Measurements from ENCODE around the gene LOXHD1.
A peak's percentile ranks its signal among the peaks of the same experiment; 100 is the strongest.

LOXHD1 gene

DNA sequence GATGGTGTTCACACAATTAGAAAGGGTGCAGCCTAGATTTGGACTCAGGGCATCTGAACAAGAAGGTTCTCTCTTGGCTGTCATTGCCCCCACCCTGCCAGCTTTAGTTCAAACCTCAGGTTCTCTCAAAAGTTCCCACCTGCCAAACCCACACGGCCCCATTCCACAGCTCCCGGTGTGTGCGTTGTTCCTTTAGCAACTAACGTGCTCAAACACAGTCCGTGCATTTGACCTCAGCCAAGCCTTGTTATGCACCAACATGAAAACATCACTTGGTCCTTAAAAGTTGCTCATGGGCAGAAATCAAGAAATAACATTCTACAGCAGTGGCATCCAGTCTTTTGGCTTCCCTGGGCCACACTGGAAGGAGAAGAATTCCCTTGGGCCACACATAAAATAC lies 32.0 kb downstream of the LOXHD1 start:
- DNase-seq (ENCODE audit: low read depth in 2 of 2): no peak

DNA sequence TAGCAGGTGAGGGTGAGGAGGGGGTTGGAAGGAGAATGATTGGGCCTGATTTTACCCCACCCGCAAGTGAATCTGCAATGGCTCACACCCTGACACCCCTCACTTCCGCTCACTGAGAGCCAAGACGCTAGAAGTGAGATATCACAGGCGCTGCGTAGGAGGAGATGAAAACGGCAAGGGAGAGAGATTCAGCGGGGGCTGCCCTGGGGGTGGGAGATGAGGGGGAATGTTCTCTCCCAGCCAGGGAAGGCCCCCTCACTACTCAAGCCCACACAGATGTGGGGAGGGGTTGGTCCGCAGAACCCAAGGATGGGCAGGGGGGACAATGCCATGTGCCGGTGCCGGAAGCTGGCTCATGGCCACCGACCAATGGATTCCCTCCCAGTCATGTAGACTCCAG lies 32.9 kb downstream of the LOXHD1 start:
- DNase-seq (ENCODE audit: low read depth in 2 of 2): peak in 1 of 2 donors; percentile 11

DNA sequence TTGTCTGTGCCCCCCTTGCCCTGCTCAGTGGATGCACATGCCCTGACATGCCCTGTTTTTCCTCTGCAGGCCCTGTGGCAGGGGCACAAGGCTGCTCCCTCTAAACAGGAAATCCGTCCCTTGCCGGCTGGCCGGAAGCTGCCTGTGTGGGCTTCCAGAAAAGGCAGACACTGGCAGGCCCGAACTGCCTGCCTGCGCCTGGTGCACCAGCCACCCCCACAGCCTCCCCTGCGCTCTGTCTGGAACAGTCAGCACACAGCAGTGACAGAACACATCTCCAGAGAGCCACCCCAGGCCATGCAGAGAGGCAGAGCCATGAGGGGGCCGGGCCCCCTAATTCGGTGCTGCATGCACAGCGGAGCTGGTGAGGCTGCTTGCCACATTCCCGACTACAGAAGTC lies 33.5 kb downstream of the LOXHD1 start:
- no peak for DNase-seq (ENCODE audit: low read depth in 2 of 2)

DNA sequence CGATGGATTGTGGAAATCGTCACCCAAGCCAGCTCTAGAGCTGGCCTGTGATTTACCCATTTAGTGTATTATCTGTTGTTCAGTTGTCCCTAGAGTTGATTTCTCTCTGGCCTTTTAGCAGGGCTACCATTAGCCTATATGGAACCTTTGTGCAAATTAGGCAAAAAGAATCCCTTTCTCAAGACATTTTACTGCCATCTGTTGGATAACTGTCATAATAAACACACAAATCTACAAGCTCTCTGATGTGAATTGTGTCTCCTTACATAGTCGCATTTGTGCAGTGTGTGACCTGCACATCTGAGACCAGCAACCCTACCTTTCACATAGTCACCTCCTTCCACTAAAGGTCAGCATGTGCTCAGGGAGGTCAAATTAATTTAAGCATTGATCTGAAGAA lies 34.0 kb downstream of the LOXHD1 start:
- DNase-seq (ENCODE audit: low read depth in 2 of 2): no peak

DNA sequence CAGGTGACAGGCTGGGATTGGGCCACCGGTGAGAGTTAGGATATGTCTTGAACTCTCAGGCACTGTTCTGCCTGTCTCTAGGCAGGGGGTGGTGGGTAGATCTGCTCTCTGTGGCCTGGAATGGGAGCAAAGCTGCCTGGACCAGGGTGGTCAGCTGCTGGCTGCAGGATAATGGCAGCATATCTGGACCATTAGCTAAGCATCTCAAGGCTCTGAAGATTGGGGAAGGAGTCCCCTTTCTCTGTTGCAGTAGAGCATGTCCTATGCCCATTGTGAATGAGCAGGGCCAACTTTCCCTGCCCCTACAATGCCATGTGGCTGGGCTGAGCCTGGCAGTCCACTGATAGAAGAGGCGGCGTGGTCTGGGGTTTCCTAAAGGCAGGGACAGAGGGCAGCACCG lies 34.6 kb downstream of the LOXHD1 start:
- DNase-seq (ENCODE audit: low read depth in 2 of 2): no peak

DNA sequence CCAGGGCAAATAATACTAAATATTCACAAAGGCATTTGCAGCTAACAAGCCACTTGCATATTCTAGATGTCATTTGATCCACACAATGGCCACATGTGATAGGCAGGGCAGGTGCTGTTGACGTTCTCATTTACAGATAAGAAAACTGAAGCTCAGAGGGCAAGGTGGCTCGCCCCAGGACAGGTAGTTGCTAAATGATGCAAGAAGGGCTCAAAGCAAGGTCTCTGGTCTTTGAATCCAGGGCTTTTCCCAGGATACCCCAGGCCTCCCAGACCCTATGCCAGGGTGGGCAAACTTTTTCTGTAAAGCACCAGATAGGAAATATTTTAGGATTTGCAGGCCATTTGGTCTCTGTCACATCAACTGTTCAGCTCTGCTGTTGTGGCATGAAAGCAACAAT lies 35.1 kb downstream of the LOXHD1 start:
- no peak for DNase-seq (ENCODE audit: low read depth in 2 of 2)

DNA sequence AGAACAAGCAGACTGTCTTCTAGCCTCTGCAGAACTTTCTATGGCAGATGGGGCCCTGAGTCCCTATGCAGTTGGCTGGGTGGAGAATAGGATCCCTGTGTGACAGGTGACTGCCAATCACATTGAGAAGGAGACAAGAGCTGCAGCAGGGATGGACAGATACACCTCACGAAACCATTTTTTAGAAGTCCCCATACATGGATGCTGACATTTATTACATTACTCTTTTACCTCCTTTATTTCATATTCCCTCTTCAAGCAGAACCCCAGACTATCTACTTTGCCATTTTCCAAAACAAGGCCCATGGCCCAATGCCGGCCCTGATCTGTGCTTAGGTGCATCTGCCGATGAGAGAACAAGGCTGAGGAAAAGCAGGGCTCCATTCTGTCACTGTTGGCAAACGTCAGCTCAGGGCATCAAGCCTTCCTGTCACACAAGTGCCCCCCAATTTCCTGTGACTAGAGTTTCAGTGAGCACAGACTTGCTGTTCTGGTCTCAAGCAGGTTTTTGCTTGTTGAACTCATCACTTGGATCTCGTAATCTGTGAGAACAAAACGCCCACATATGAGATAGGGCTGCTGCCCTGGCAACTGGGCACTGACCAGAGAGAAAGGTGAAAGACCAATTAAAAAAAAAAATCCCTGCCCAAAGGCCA lies 35.8 kb downstream of the LOXHD1 start:
- DNase-seq (ENCODE audit: low read depth in 2 of 2): no peak

DNA sequence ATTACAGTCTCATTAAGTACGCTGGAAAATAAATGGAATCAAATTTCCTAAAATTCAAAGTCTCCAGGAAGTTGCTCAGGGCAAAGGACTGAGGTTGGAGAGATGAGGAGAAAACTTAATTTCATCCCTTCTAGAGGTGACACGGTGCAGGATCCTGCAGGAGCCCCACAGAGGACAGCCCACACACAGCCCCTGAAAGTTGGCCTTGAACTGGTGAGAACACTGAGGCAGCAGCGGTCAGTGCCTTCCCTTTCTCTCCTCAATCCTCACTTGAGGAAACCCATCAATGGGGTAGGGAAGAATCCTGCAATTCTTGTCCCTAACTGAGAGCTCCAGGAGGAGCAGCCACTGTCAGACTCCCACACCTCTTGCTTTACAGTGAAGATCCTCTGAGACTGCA lies 37.5 kb downstream of the LOXHD1 start:
- no peak for DNase-seq (ENCODE audit: low read depth in 2 of 2)

DNA sequence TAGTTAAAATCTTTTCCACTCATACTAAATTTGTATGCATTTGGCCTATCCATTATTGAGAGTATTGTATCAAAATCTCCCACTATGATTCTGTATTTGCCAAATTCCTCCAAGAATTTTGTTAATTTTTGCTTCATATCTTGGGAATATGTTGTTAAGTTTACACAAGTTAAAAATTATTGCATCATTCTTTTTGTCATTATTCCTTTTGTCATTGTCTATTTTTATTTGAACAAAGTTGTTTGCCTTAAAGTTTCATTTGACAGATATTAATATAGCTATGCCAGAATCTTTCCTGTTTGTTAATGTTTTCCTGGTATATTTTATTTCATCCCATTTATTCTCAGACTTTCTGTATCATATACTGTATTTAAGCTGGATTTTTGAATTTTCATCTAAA lies 41.3 kb downstream of the LOXHD1 start:
- no peak for DNase-seq (ENCODE audit: low read depth in 2 of 2)

DNA sequence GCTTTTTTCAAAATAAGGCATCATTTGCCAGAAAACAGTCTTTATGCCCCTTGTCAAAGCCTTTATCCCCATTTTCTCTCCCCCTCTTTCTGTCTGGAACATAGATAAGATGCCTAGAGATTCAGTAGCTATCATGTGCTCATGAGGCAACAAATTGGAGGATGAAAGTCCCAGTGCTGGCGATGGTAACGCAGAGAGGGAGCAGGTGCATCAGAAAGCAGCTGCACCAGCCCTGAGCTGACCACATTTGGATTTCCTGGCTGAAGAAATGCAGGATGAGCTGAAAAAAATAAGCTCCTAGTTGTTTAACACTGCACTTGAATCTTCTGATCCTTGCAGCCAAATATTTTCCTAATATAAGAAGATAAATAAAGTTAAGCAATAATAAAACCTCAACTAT lies 48.0 kb downstream of the LOXHD1 start:
- no peak for DNase-seq (ENCODE audit: low read depth in 2 of 2)

DNA sequence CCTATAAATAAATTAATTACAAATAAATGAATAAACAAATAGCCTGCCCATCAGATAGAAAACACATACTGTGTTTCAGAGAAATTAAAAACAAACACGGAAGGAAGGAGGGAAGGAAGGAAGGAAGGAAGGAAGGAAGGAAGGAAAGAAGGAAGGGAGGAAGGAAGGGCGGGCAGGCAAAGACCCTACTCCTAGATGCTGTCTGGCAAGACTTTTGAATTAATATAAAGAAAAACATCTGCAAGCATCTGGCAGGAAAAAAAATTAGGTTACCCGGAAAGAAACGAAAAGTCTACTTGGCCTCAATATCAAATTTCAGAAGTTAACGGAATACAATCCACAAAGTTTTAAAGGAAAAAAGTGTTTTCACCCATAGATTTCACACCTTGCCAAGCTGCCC lies 49.1 kb downstream of the LOXHD1 start:
- DNase-seq (ENCODE audit: low read depth in 2 of 2): no peak

DNA sequence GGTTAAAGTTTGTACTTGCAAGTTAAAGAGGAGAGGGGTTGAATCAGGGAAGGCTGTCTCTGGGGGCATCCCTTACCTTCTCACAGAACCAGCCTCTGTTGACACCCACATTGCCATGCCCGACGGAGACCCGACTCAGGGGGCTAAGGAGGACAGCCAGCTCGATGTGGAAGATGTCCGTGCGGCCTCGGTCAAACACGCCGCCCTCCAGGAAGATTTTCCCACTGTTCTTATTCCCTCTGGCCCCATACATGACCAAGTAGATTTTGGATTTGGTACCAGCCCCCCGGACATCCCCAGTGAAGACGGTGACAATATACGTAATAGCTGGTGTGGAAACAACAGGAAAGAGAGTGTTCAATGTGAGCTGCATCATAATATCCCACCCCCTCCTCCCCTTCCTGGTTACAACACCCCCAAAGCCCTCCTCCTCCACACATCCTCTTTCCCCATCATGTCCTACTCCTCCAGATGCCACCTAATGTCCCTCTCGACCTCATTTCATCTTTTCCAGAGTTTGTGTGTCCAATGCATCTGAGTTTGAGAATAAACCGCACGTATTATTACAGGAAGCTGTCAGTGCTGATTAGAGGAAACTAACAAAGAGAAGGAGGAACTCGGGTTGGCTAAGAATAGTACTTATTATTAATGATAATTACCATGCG lies 55.7 kb downstream of the LOXHD1 start:
- no peak for DNase-seq (ENCODE audit: low read depth in 2 of 2)

DNA sequence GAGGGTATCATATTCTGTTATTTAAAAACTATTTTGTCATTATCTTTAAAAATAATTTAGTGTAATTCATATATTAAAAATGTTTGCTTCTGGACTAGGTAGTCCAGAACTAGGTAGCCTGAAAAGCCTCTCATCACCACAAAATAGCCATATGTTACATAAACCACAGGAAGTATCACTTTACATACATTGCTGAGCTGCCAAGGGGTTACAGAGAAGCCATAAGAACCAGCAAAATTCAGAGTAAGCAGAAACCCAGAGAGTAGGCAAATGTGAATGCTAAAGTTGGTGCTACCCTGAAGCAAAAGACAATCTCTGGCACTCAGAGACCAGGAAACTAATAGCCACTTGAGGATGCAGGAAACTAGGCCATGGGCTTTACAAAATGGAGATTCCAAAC lies 60.9 kb downstream of the LOXHD1 start:
- no peak for DNase-seq (ENCODE audit: low read depth in 2 of 2)

DNA sequence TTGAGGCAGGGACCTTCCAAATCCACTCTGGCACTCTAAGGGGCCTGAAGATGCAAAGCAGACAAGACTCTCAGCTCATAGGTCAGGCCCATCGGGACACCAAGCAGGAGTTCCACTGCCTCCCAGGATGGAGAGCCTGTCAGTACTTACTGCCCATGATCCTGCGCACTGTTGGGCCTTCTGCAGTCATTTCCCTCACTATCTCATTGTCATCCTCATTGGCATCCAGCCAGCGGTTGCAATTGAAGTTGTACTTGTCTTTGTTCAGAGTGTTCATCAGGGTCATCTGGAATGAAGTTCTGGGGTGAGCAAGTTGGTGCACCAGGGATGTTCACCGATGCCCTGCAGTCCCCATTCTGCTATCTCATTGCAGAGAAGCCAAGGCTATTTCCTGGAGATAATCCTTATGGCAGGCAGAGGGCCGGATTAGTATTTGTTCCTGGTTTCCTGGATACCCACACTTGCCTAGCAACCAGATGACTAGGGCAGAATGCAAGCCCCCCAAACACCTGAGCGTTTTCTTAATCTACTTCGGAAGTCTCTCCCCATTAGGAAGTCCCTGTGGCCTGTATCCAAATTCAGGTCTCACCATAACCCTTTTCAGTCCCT lies 65.1 kb downstream of the LOXHD1 start:
- no peak for DNase-seq (ENCODE audit: low read depth in 2 of 2)

DNA sequence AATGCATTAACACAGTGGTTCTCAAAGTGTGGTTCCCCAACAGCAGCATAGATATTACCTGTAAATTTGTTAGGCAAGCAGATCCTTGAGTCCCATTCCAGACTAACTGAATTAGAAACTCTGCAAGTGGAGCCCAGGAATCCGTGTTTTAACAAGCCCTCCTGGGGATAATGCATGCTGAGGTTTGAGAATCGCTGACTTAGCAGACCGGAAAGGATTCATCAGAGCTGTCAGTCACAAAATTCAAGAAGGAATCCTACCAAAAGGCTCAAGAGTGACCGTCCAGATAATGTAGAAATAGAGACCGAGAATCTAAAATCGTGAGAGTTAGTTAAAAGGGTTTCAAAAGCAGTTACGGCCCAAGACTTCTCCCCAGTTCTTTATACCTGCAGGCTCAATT lies 66.9 kb downstream of the LOXHD1 start:
- no peak for DNase-seq (ENCODE audit: low read depth in 2 of 2)

DNA sequence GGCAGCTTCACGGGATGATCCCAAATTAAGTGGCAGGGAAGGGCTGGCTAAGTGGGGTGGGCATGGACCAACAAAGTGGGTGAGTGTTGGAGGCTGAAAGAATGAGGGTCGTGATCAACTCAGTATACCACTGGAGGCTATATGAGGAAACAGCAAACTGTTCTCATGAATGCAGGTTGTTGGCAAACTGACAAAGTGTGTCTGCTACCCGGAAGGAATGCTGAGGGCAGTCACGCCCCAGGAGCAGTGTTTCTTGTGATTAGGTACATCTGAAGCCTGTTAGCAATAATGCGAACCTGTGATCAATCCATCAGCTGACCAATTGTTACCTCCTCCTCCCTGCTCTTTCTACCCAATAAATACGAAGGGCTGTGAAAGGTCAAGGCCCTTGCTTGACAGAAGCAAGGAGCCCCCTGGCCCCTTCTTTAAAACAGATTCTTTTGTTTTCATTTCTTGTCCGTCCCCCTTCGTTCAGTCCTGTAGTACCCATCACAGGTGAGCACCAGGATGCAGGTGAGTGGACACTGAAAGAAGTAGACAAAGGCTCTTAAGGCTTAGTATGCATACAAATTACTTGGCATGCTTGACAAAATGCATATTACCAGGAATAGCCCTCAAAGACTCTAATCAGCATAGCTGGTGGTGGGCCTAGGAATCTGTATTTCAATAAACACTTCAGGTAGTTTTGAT lies 67.9 kb downstream of the LOXHD1 start:
- no peak for DNase-seq (ENCODE audit: low read depth in 2 of 2)

DNA sequence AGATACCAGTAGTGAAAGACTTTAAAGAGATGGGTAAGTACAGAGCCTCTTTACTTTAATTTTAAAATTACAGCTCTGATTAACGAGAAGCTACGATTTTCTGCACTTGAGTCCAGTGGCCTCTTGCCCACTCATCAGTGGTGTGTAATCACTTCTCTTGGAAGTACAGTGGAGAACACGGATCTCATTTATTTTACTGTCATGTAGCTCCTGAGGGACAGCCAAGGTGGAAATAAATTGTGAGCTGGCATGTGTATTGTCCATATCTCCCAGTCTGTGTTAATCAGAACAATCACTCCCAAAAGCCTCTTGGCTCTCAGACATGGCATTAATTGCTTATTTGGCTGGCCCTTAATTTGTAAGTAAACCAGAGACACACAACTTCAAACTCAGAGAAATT lies 69.4 kb downstream of the LOXHD1 start:
- DNase-seq (ENCODE audit: low read depth in 2 of 2): no peak

DNA sequence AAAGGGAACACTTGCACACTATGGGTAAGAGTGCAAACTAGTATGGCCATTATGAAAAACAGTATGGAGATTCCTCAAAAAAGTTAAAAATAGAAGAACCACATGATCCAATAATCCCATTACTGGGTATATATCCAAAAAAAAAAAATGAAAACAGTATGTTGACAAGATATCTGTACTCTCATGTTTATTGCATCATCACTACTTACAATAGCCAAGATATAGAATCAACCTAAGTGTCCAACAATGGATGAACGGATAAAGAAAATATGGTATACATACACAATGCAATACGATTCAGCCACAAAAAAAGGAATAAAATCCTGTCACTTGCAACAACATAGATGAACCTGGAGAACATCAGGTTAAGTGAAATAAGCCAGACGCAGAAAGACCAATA lies 73.3 kb downstream of the LOXHD1 start:
- DNase-seq (ENCODE audit: low read depth in 2 of 2): no peak

DNA sequence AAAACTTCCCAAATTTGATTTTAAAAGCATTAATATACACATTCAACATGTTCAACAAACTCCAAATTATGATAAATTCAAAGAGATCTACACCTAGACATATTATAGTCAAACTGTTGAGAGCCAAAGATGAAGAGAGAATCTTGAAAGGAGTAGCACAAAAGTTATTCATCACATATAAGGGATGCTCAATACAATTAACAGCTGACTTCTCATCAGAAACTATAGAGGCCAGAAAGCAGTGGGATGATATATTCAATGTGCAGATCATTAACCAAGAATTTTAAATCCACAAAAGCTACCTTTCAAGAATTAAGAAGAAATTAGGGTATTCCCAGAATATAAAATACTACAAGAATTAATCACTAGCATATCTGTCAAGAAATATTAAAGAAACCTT lies 75.4 kb downstream of the LOXHD1 start:
- no peak for DNase-seq (ENCODE audit: low read depth in 2 of 2)

DNA sequence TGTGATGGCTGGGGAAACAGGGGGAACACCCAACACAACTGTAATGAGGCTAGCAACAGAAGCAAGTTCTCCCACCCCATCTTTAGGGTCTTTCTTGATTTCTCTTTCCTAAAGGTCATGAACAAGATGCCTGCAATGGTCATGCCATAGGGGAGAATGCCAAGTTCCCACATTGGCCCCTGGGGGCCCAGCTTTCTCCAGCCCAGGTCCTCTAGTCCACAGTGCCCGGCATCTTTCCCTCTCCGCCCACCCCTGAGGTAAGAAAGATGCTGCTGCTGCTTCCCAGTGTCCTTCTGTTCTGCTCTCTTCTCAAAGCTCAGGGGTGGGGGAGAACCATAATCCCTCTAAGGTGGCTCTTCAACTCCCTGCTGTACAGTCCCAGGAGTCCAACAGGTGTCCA lies 78.0 kb downstream of the LOXHD1 start:
- DNase-seq (ENCODE audit: low read depth in 2 of 2): no peak

DNA sequence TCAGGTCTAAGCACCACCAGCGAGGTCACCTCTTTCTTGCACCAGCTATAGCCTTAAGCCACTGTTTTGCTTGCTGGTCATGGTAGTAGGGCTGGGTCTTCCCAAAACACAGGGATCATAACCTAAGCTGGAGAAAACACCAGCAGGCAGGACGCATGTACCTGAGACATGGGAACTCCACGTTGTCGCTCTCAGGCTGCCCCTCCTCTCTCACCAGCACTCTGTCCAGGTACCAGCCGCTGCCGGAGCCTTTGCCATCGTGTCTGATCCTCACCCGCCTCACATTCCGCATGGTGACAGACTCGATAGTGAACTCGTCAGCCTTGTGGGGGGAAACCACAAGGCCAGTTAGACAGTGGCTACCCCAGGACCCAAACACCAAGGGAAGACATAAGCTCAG lies 79.5 kb downstream of the LOXHD1 start:
- DNase-seq (ENCODE audit: low read depth in 2 of 2): no peak

DNA sequence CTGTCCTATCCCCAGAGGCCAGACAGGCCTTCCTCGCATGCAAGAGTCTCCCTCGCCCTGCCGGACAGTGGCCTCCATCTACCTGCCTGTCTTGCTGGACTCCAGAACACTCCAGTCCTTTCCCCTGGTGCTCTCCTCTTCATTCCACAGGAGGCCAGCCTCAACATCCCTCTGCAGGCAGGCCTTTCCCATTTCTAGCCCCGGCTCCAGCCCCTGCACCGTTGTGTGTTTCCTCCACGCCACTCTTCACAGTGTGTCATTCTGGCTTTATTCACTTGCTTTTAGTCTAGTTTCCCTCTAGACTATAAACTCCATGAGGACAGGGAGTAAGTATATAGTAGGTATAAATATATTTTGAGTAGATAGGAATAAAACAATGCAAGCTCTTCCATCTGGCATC lies 81.2 kb downstream of the LOXHD1 start:
- DNase-seq (ENCODE audit: low read depth in 2 of 2): no peak

DNA sequence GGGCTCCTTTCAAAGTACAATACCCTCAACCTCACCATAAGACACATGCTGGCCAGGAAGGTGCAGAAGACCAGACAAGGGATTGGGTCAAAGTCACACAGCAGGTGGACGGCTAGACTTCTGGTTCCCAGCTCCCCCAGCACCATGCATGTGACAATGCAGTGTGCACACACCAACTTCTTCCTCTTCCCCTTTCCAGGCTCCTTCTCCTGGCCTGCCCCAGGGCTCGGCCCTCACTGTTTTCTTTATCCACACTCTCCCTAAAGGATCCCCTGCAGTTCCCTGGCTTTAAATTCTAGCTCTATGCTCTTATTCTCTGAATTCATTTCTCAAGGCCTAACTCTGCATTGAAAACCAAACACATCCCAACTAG lies 82.3 kb downstream of the LOXHD1 start:
- DNase-seq (ENCODE audit: low read depth in 2 of 2): no peak
